Activated T-helper 1 cell treated with anti-CD3 and anti-CD28 coated beads, Interleukin-2, amount 50 U/mL, for 16 hours (primary cell): ENCODE data around the gene OVOL1.
"Not testable (repeated sequence)": the region's sequence is repeated elsewhere in the genome, so short reads cannot be mapped to it uniquely, and the experiment has no call there.

Experiments
- DNase-seq, 2 donors: peaks; one replicate each; pipeline ENCODE4 v3.0.0-alpha.2; 2020; ENCODE audit warnings: low read depth in 1 of 2, low spot score in 1 of 2

The OVOL1 gene

DNA sequence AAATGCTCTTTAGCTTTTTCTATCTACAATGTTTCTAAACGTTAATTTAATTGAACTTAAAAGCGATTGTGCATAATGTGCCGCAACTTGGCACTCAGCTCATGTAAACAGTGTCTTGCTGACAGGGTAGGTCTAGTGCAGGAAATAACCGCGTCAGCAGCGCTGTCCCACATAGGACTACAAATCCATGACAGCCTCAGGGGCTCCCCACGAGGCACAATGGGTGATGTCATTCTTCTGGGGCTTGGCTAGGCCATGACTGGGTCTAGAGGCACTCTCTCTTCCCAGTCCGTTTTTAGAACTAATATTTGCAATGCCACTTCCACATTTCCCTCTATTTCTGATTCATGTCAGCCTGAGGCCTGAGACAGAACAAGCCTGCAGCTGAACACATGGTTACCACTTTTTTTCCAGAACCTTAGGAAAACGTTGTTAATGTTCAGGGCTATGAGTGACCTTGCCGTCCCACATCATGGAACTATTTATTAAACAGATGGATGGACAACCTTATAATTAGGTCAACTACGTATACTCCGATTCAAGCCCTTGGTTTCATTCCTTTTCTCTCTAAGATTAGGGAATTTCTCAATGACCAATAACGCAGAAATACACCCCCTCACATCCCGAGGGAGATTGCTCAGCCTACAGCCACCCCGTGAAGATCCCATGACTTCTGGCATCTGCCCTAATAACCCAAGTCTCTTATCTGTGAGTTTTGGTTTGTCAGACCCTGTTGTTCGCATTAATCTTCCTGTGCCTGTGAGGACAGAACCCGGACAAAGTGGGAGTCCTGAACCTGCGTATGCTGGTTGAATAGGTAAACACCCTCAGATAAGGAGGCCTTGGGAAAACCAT, 27.5 kb downstream of the OVOL1 start:
- no peak for DNase-seq

DNA sequence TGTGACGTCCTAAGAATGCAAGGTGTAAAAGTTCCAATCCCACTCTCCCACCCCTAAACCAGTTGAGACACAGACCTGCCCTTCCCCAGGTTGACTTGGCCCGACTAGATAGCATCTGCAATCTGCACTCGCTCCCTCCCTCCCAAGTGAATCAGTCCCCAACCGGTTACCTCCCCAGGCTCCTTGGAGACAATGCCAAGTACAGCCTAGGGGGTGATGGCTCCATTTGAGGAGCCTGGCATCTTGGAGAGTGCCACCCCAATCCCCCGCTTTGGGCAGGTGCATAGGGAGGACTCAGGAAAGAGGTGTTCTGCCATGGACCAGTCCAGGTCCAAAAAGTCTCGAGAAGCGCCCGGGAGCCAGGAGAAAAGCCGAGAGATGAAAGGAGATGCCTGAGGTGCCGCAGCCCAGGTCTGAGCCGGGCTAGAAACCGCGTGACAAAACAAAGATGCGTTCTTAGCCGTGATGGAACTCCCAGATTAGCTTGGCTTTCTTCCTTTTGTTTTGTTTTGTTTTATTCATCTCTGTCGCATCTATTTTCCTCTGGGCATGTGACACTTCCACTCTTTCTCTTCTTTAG, 28.2 kb downstream of the OVOL1 start:
- DNase-seq, result no peak

DNA sequence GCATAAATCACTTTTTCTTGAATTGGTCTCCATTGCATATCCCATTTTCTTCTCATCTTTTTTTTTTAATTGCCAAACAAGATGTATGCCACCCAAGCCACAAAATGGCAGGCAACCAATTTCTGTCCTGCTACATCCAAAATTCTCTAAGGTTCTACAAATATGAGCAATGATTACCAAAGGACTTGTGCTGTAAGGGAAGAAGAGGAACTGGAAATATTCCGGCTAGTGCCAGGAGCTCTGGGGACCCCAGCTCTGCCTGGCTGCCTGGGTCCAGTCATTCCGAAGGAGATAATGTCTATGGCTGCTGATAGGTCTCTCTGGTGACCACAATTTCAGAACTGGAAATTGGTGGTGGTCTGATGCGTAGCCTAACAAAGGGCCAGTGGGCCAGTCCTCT, 29.8 kb downstream of the OVOL1 start:
- DNase-seq, result no peak

DNA sequence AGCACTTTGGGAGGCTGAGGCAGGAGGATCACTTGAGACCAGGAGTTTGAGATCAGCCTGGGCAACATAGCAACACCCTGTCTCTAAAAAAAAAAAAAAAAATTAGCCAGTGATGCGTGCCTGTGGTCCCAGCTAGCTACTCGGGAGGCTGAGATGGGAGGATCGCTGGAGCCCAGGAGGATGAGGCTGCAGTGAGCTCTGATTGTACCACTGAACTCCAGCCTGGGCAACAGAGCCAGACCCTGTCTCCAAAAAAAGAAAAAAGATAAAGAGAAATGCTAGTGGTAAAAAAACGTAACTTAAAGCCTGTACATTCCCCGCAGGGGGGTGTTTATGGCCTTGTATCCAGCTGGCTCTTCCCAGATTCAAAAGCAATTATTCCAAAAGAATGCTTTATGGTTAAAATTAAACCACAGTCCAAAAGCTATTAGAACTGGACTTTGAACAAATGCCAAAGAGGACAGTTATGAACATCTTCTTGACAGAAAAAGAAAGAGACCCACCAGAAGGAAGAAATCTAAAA, 30.5 kb downstream of the OVOL1 start:
- DNase-seq, result no peak

DNA sequence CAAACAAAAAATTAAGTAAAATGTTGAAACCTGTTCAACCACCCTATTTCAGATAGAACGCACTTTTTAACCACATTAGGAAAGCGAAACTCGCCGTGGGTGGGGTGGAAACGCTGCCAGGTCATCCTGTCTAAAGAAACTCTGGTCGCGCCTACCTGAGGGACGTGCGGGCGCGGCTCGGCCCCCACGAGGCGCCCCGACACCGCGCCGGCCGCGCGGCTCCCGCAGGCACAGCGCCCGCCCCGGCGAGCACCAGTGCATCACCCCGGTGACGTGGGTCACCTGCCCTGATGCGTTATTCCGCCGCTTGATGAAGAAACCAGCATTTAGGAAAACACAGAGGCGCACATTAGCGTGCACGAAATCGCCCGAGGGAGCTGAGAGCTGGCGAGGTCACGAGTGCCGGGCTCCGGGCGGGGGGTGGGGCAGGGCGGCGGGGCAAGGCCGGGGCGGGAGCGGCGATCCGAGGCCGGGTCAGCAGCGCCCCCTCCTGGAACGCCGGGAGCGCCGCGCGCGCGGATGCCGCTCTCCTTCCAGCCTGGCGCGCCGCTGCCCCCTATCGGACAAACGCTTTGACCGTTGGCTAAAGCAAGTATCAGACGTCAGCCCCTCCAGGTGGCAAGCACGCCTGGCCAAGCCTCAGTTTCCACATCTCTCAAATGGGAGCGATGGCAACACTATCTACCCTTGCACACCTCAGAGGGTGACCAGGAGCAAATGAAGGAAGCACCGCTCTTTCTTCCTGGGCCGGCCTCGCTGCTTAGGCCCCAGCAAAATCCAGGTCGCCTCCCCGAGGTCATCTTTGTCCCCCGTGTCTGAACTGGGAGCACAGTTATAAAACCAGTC, 31.2 kb downstream of the OVOL1 start:
- DNase-seq, result peak; percentile 93 to 94

DNA sequence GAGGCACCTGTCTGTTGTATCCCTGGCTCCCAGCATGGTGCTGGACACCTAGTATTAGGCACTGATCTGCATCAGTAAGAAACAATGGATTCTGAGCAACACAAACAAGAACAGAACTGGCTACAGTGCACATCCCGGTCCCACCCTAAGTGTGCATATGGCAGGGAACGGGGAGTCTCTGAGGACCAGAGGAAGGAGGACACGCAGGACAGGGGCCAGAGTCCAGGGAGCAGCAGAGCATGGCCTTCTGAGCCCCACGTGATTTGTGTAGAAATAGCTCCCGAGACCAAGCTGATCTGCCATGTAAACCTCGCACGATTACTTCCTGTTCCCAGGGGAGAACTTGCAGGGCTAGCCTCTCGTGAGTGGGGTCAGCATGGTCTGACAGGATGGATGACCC, 34.2 kb downstream of the OVOL1 start:
- DNase-seq, result no peak

DNA sequence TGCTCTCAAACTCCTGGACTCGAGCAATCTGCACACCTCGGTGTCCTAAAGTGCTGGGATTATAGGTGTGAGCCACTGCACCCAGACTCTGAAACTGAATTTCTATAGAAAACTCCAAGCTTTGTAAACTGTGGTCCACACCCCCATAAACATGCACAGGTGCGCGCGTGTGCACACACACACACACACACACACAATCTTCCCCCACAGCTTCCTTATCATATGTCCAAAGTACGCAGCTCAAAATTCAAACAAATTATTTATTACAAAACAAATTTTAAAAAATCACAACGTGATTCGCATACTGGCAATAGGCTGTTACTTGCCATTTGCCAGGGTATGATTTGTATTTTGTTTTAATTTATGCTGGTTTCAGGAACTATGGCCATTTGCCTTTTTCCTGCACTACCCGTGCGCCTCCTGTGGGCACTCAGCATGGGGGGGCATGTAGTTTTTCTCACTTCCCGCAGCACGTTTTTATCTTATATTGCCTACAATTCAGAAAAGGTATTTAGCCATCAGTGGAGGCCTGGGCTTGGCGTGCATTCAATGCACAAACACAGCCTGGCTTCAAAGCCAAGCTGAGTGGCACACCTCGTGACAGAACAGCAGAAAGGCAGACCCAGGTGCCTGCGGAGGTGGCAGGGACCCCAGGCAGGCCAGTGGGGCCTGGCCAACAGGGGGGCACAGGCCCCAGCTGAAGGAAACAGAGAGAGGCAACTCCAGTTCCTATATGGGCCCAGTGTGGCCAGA, 36.1 kb downstream of the OVOL1 start:
- no peak for DNase-seq

DNA sequence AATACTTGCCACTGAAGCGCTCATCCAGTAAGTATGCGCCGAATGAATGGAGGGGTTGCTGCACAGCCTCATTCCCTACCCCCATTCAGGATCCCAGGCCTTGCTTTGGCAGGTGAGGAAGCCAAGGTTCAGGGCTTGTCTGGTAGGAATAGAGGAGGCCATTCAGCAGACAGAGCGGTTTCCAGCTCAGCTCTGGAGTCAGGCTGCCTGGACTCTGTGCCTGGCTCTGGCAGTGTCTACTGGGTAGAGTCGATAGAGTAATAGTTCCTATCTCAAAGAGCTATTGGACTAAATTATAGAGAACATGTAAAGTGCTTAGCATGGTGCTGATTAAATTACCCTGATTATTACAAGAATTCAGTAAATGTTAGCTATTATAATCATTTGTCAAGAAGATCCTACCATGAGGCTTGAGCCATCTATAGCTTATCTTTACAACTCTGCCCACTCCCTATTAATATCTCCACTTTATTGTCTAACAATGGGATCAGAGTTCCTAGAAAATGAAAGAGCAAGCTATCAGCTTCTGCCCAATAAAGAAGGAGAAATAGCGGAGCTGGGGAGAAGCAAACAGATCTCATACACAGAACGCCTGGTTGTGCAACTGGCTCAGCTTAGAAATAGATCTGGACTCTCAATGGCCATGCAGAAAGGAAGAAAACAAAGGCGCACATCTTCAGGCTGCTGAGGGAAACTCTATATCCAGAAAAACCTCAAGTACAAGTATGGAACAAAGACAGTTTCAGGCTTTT, 40.3 kb downstream of the OVOL1 start:
- no peak for DNase-seq

DNA sequence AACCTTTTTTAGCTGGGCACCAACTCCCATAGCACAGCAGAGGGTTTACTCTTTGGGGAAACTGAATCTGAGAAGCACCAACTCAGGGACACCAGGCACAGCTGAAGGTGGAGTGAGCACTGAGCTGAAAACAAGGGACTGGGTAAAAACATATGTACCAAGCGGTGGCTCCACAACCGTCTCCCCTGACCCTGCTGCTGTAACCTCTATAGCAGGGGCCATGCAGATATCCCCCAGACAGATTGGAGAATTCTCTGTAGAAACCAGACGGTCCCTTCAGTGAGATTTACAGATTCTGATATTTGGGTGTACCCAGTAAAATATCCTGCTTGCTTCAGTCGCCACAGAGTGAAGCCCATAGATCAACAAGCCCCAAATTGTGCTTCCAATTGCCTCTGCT, 42.6 kb downstream of the OVOL1 start:
- DNase-seq, result no peak

DNA sequence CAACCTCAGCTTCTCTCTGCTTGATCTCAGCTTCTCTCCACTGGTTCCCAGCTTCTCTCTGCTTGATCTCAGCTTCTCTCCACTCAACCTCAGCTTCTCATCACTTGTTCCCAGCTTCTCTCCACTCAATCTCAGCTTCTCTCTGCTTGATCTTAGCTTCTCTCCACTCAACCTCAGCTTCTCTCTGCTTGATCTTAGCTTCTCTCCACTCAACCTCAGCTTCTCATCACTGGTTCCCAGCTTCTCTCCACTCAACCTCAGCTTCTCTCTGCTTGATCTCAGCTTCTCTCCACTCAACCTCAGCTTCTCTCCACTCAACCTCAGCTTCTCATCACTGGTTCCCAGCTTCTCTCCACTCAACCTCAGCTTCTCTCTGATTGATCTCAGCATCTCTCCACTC, 45.4 kb downstream of the OVOL1 start:
- not testable (repeated sequence) for DNase-seq

DNA sequence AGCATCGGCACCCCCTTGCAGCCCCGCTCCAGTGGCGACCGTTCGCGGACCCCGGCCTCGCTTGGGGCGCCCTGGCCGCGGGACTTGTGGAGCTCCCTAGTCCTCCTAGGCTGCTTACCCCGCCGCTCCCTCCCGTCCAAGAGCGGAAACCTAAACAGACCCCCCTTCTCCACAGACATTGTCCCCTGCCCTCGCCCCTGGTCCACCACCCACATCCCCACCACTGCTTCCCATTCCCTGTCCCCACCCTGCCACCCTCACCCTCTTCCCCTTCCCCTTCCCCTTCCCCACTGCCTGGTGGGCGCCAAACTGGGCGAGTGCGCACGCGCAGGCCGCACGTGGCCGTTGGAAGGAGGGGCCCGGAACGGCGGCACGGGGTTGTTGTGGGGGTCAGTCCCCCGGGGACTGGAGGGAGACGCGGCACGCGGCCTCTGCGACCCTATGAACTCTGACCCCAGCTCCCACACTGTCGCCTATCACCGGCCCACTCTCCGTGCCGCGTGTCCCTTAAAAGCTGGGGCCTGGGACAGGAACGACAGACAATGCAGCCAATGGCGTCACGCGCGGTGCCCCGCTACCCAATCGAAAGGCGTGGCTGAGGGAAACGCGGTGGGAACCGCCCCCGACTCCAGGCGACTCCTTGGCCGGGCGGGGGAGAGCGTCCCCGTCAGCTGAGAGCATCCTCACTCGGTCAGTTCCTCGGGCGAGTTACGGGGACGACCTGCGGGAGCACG, 46.6 kb downstream of the OVOL1 start, which contains the start of gene SNX32:
Gene SNX32, plus strand, starts transcription at position 667 of the 734 bp plus-strand sequence. CDS start 103 bp downstream, outside the sequence.
- peak; percentile 89 to 92 for DNase-seq

DNA sequence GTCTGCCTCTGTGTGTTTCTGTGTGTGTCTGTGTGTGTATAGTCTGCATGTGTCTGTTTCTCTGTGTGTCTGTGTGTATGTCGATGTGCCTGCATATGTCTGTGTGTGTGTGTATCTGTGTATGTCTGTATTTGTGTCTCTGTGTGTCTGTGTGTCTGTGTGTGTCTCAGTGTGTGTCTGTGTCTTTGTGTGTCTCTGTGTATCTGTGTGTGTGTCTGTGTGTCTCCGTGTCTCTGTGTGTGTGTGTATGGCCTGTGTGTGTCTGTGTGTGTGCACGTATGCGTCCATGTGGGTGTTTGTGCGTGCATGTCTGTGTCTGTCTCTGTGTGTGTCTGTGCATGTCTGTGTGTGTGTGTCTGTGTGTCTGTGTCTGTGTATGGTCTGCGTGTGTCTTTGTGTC, 47.3 kb downstream of the OVOL1 start:
- DNase-seq, result no peak

DNA sequence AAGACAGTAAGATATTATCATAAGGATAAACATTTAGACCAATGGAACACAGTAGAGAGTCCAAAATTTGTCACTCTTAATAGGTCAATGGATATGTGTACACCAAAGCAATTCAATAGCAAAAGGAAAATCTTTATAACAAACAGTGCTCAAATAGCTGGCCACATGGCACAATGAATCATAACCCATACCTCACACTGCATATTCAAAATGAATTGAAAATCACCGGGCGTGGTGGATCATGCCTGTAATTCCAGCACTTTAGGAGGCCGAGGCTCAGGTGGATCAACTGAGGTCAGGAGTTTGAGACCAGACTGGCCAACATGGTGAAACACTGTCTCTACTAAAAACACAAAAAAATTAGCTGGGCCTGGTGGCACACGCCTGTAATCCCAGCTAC, 55.3 kb downstream of the OVOL1 start:
- no peak for DNase-seq

DNA sequence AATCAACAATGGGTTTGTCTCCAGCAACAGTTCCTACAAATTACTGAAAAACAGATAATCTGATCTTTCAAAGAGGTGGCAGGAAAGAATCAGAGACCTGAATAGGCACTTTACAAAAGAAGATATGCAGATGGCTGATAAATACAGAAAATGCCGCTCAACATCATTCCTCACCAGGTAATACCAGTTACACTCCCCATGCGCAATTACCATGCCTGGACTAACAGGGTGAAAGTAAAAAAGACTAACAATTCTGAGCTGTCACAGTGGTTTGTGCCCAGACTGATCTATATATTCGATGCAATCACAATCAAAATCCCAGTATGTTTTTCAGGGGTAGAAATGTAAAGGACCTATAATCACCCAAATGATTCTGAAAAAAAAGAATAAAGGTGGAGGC, 56.9 kb downstream of the OVOL1 start:
- DNase-seq, result no peak

DNA sequence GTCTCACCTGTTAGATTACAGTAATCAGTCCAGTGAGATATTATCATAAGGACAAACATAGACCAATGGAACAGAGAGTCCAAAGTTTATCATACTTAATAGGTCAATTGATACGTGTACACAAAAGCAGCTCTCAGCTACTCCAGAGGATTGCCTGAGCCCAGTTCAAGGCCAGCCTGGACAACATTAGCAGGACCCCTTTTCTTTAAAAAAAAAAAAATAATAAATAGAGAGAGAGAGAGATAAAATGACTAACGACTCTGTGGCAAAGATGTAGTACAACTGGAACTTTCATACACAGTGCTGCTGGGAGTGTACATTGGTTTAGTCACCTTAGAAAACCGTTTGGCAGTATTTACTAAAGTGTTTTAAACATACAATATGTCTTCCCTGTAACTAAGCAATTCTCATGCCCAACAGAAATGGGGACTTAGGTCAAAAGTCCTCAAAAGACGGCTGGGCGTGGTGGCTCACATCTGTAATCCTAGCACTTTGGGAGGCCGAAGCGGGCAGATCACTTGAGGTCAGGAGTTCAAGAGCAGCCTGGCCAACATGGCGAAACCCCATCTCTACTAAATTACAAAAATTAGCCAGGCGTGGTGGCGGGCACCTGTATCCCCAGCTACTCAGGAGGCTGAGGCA, 57.5 kb downstream of the OVOL1 start:
- no peak for DNase-seq
